Bronchial epithelial cell (primary cell): ENCODE data around the gene SLU7. TPM values are rescaled to one million over a fixed set of nuclear protein-coding genes. Genes with fewer than 3 reads are reported as not detected.

Experiments used
- DNase-seq: peaks from one replicate; pipeline ENCODE4 v3.0.0-alpha.2; 2010; ENCODE audit warnings: low read depth
- FAIRE-seq: peaks from 2 replicates; lab custom pipeline; 2011; peaks lifted over from hg19 to GRCh38; lab: Jason Lieb, UNC
- H3K27me3 ChIP-seq: 2 replicates; pipeline ENCODE4 v1.5.1; 2011; ENCODE audit warnings: low read length; ENCODE audit not compliant: control insufficient read depth, insufficient read depth
- H3K36me3 ChIP-seq: 2 replicates; pipeline ENCODE4 v1.5.1; 2011; ENCODE audit warnings: low read length; ENCODE audit not compliant: control insufficient read depth, insufficient read depth
- H3K4me3 ChIP-seq: 2 replicates; pipeline ENCODE4 v1.5.1; 2011; ENCODE audit warnings: mild to moderate bottlenecking, low read depth, low read length, control low read depth
- total RNA-seq: library from RNA; depleted of rRNA; stranded (reverse); fragments of >200 nt; gene quantifications from 2 replicates; pipeline ENCODE4 v1.2.1, GENCODE V29; 2014
- TF ChIP-seq, protein P1 (sequence below): IDR thresholded peaks from 2 replicates; pipeline ENCODE4 v1.5.1; 2011; ENCODE audit warnings: mild to moderate bottlenecking, moderate library complexity, low read length, control low read depth, inconsistent platforms; ENCODE audit not compliant: insufficient read depth, severe bottlenecking

SLU7 gene
- total RNA-seq, 1 donor from 2014 or later = 51.3 TPM

DNA sequence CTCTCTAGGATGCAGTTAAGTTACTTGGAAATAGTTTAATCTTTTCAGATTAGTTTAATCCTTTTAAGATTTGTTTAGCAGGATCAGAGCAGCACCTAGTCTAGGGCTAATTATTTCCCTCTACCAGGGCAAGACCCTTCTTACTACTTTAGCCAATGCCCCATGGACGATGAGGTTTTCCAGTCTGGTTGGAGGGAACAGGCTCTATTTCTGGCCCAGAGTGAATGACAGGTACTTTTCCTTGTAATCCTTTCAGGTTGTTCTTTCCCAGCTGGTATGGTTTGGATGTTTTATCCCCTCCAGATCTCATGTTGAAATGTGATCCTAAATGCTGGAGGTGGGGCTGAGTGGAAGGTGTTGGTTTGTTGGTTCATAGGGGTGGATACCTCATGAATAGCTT, 30.0 kb upstream of the SLU7 start:
- no peak overlapping the region for H3K4me3 ChIP-seq
- FAIRE-seq = no peak
- TF ChIP-seq, protein P1, sequence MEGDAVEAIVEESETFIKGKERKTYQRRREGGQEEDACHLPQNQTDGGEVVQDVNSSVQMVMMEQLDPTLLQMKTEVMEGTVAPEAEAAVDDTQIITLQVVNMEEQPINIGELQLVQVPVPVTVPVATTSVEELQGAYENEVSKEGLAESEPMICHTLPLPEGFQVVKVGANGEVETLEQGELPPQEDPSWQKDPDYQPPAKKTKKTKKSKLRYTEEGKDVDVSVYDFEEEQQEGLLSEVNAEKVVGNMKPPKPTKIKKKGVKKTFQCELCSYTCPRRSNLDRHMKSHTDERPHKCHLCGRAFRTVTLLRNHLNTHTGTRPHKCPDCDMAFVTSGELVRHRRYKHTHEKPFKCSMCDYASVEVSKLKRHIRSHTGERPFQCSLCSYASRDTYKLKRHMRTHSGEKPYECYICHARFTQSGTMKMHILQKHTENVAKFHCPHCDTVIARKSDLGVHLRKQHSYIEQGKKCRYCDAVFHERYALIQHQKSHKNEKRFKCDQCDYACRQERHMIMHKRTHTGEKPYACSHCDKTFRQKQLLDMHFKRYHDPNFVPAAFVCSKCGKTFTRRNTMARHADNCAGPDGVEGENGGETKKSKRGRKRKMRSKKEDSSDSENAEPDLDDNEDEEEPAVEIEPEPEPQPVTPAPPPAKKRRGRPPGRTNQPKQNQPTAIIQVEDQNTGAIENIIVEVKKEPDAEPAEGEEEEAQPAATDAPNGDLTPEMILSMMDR = no peak
- no peak for DNase-seq
- H3K36me3 ChIP-seq = no peaks in the 10 kb centered on the region
- no peaks in the 10 kb centered on the region for H3K27me3 ChIP-seq

DNA sequence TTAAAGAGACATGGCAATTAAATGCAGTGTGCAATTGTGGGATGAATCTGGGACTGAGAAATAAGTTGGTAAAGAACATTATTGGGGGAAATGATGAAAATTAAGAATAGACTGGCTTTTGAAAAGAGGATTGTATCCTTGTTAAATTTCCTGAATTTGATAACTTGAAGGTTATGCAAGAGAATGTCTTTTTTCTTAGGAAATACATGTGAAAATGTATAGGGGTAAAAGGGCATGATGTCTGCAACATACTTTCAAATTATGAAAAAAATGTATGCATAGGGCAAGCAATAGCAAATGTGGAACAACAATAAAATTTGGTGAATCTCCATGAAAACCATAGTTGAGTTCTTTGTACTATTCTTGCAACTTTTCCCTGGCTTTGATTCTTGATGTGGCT, 26.9 kb upstream of the SLU7 start:
- TF ChIP-seq, protein P1 = no peak
- H3K27me3 ChIP-seq = no peaks in the 10 kb centered on the region
- H3K4me3 ChIP-seq = no peak overlapping the region
- no peaks in the 10 kb centered on the region for H3K36me3 ChIP-seq
- no peak for FAIRE-seq
- DNase-seq = no peak

- Histone ChIP-seq H3K36me3 (no peaks in the 10 kb centered on the region), H3K4me3 (no peak overlapping the region), H3K27me3 (no peaks in the 10 kb centered on the region)
- TF ChIP-seq, protein P1 = no peak
- DNase-seq (no peak), FAIRE-seq (no peak)
Observed at GRCh38 chr5:160445132-160445531, 26.3 kb upstream of the SLU7 start.

DNA sequence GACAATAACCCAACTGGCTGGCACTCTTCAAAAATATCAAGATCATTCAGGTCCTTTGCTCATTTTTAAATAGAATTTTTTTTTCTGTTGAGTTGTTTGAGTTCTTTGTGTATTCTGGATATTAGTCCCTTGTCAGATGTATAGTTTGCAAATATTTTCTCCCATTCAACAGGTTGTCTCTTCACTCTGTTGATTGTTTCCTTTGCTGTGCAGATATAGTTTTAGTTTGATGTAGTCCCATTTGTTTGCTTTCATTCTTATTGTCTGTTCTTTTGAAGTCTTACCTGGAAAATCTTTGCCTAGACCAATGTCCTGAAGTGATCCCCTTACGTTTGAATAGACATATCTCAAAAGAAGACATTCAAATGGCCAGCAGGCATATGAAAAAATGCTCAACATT, 25.5 kb upstream of the SLU7 start:
- no peaks in the 10 kb centered on the region for H3K36me3 ChIP-seq
- TF ChIP-seq, protein P1 = no peak
- FAIRE-seq = no peak
- DNase-seq = no peak
- H3K4me3 ChIP-seq = no peak overlapping the region
- no peaks in the 10 kb centered on the region for H3K27me3 ChIP-seq

- no peak overlapping the region for H3K4me3 ChIP-seq
- no peak for DNase-seq
- H3K27me3 ChIP-seq = no peaks in the 10 kb centered on the region
- H3K36me3 ChIP-seq = no peaks in the 10 kb centered on the region
- TF ChIP-seq, protein P1 = no peak
- peak; percentile 68 for FAIRE-seq
Observed at GRCh38 chr5:160442824-160443431, 24.0 kb upstream of the SLU7 start.

DNA sequence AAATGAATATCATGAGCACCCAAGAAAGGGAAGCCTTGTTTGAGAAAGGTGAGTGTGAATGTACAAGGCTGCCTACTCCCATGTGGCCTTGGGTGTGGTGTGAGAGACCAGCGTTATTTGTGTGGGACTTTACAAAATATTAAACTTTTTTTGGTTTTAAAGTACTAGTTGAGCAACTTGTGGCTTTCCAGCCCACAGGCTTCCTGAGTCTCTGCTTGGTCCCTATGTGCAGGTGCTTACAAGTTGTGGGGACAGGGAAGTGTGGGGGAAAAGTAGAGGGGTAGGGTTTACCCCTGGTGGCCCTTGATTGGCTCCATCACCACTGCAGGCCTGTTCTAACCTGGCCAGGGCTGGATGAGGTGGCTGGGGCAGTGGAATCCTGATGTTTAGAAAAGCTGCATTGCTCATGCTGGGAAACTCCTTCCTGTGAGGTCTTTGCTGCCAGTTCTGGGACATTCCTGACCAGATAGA, 22.5 kb upstream of the SLU7 start:
- Histone ChIP-seq H3K27me3 (no peaks in the 10 kb centered on the region), H3K4me3 (no peak overlapping the region), H3K36me3 (no peaks in the 10 kb centered on the region)
- DNase-seq = peak; percentile 55
- FAIRE-seq = no peak
- TF ChIP-seq, protein P1 = no peak
